Measurements from ENCODE around the gene SMIM45.

The SMIM45 gene

DNA sequence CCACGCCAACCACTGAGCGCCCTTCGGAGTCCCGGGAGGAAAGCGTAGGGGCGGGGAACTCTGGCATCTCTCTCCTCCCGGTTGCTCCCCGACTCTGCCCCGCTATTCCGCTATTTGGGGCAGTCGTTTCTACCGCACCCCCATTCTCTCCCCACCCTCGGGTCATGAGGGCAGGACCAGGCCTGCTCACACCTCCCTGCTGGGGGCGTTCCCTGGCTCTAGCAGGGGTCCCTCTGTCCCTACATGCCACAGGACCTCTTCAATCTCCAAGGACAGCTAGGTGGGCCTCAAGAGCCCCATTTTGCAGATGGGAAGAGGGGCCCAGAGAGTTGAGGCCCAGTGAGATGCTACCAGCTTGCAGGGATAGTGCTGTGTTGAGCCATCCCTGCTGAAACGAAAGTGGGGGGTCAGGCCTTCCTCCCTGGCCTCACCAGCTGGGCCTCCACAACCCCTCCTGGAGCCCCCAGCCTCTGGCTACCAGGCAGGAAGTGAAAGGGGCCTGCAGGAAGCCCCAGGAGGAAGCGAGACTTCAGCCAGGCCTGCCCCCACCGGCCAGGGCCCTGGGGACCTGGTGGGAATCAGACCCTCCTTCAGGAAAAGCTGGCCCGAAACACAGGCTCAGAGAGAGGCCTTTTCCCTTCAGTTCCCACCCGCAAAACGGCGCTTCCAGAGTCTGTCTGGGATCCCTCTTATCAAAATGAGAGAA is 31.5 kb upstream of the SMIM45 start:
- Histone ChIP-seq H3K27me3 (peaks cover 30% of the 10 kb centered on the region), H3K4me1 (peaks cover 23% of the 10 kb centered on the region), H3K27ac (no peak overlapping the region), H3K4me3 (peak overlapping the region; percentile 52), H3K9me3 (no peaks in the 10 kb centered on the region), H3K36me3 (no peaks in the 10 kb centered on the region)
- TF ChIP-seq POLR2AphosphoS5 (IDR thresholded peaks at IDR 0.05) (no peak), POLR2A (IDR thresholded peaks at IDR 0.05) (no peak)
- no peak for DNase-seq (ENCODE audit: low spot score in 2 of 2)
- WGBS: 68% methylated on average over 12 of the region's 21 CpGs

DNA sequence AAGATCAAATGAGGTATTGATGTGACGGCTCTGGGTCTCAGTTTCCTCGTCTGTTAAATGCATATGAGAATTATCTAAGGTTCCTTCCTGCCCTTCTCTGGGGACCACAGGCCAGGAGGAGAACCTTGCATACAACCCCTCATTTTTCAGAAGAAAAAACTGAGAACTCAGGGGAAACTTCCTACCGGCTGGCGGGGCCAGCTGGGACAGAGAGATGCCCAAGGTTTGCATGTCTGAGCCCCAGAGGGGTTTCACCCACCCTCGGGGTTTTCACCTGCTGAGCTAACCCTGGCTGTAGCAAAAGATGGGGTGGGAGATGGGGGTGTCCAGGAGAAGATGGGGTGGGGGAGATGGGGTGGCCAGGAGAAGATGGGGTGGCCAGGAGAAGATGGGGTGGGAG is 29.6 kb upstream of the SMIM45 start:
- Histone ChIP-seq H3K36me3 (no peaks in the 10 kb centered on the region), H3K27me3 (peaks cover 33% of the 10 kb centered on the region), H3K4me1 (peaks cover 34% of the 10 kb centered on the region), H3K9me3 (no peaks in the 10 kb centered on the region), H3K4me3 (no peak overlapping the region), H3K27ac (no peak overlapping the region)
- no peak for DNase-seq (ENCODE audit: low spot score in 2 of 2)
- TF ChIP-seq POLR2A (IDR thresholded peaks at IDR 0.05) (no peak), POLR2AphosphoS5 (IDR thresholded peaks at IDR 0.05) (no peak), EP300 (IDR thresholded peaks at IDR 0.05) (no peak)
- TF ChIP-seq, protein P1, sequence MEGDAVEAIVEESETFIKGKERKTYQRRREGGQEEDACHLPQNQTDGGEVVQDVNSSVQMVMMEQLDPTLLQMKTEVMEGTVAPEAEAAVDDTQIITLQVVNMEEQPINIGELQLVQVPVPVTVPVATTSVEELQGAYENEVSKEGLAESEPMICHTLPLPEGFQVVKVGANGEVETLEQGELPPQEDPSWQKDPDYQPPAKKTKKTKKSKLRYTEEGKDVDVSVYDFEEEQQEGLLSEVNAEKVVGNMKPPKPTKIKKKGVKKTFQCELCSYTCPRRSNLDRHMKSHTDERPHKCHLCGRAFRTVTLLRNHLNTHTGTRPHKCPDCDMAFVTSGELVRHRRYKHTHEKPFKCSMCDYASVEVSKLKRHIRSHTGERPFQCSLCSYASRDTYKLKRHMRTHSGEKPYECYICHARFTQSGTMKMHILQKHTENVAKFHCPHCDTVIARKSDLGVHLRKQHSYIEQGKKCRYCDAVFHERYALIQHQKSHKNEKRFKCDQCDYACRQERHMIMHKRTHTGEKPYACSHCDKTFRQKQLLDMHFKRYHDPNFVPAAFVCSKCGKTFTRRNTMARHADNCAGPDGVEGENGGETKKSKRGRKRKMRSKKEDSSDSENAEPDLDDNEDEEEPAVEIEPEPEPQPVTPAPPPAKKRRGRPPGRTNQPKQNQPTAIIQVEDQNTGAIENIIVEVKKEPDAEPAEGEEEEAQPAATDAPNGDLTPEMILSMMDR (IDR thresholded peaks at IDR 0.05): no peak
- WGBS: 83% methylated on average over 5 of the region's 5 CpGs

DNA sequence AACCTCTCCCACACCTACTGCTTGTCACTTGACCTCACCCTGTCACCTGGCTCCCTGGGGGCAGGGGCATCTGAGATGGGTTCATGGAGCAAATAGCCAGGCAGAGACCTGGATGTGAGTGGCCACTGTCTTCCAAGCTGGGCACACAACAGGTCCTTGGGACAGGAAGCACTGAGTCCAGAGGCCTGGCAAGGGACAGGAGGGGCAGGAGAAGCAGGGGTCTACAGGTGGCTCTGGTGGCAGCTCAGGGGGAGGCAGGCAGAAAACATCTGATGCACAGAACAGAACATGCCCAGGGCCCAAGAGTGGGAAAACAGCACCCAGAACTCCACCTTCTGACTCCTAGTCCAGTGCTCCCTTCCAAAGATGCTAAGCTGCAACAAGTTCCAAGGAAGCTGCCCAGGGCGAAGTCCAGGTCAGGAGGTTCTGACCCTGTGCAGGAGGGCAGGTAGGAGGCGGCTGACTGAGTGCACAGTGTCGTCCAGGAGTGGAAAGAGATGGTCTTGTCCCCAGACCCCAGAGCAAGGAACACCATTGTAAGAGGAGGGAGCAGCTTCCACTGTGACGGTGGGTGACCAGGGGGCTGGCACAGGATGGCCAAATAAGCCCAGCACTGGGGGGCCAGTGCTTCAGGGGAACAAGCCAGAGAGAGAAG is 28.9 kb upstream of the SMIM45 start:
- Histone ChIP-seq H3K27ac (no peak overlapping the region), H3K36me3 (no peaks in the 10 kb centered on the region), H3K4me1 (peaks cover 28% of the 10 kb centered on the region), H3K27me3 (peaks cover 27% of the 10 kb centered on the region), H3K9me3 (no peaks in the 10 kb centered on the region), H3K4me3 (no peak overlapping the region)
- DNase-seq (ENCODE audit: low spot score in 2 of 2): no peak
- 97% methylated on average over 4 of the region's 4 CpGs for WGBS
- TF ChIP-seq POLR2AphosphoS5 (IDR thresholded peaks at IDR 0.05): no peak
- no peak for TF ChIP-seq EP300 (IDR thresholded peaks at IDR 0.05)
- TF ChIP-seq, protein P1 (IDR thresholded peaks at IDR 0.05): no peak
- TF ChIP-seq POLR2A (IDR thresholded peaks at IDR 0.05): no peak

DNA sequence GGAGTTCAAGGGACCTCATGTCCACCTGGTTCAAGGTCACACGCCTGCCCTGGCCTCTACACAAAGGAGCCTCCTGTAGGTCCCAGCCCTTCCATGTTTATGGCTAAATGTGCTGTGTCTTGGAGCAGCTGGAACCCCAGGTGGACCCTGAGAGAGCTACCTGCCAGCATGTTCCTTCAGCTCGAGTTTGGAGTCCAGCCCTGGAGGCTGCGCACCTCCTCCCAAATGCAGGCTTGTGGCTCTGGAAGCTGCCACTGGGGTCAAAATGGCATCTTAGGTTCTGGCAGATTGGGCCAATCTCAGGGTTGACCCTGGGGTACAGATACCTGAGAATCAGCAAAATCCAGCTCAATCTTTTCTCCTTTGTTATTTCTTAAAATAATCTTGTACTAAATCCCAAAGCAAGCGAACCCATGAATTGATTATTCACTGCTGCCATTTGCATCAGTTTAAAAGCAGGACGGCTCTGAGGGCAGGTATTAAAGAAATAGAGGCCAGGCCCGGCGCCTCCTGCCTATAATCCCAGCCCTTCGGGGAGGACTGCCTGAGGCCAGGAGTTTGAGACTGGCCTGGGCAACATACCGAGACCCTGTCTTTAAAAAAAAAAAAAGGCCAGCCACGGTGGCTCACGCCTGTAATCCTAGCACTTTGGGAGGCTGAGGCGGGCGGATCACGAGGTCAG is 28.2 kb upstream of the SMIM45 start:
- no peaks in the 10 kb centered on the region for H3K36me3 ChIP-seq
- peaks cover 25% of the 10 kb centered on the region for H3K27me3 ChIP-seq
- no peak overlapping the region for H3K4me3 ChIP-seq
- TF ChIP-seq, protein P1 (IDR thresholded peaks at IDR 0.05): no peak
- TF ChIP-seq EP300 (IDR thresholded peaks at IDR 0.05): no peak
- TF ChIP-seq POLR2AphosphoS5 (IDR thresholded peaks at IDR 0.05): no peak
- no peak for TF ChIP-seq POLR2A (IDR thresholded peaks at IDR 0.05)
- WGBS: 87% methylated on average over 14 of the region's 14 CpGs
- no peak overlapping the region for H3K27ac ChIP-seq
- DNase-seq (ENCODE audit: low spot score in 2 of 2): no peak
- H3K9me3 ChIP-seq: no peaks in the 10 kb centered on the region
- H3K4me1 ChIP-seq: peaks cover 26% of the 10 kb centered on the region

DNA sequence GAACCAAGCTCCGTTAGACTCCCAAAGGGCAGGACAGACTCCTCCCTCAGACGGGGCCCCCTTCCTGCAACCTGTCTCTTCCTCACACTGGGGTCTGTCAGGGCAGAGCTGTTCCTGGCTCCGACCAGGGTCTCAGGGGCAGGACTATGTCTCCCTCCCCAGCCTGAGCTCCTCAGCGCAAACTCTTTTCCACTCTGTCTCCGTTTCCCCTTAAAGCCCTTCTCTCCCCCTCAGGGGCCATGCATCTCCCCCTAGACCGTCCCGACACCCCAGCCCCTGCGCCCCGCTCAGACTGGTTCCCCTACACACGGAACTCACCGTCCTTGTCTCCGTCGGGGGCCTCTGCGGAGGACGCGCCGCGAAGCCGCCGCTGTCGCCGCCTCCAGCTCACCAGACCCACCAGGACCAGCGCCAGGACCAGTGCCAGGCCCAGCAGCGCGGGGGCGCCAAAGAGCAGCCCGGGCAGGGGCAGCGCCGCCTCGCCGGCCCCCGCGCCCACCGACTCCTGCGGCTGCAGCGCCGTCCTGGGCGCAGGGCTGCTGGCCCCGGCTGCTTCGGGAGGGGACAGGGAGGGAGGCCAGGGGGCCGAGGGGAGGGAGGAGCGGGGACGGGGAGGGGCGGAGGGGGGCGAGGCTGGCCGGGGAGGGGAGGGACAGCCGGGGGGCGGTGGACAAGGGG is 26.0 kb upstream of the SMIM45 start:
- Histone ChIP-seq H3K36me3 (no peaks in the 10 kb centered on the region), H3K27ac (no peak overlapping the region)

More for the DNA sequence above, 26.0 kb upstream of the SMIM45 start:
- WGBS: 14% methylated on average over 23 of the region's 48 CpGs
- DNase-seq (ENCODE audit: low spot score in 2 of 2): no peak
- H3K9me3 ChIP-seq: no peaks in the 10 kb centered on the region
- peak overlapping the region; percentile 60 for H3K4me3 ChIP-seq
- peaks cover 21% of the 10 kb centered on the region for H3K27me3 ChIP-seq
- TF ChIP-seq EP300 (IDR thresholded peaks at IDR 0.05): no peak
- TF ChIP-seq, protein P1 (IDR thresholded peaks at IDR 0.05): peak; percentile 43 to 83
- H3K4me1 ChIP-seq: peaks cover 13% of the 10 kb centered on the region

All from suprapubic skin (tissue), 4 donors.